HEK293 (cell line): ENCODE measurements around the gene AKT1.

Experiments
- CTCF ChIA-PET: fragments of 350-600 bp; formaldehyde crosslinking; extraction: SDS; loops from one replicate; lab custom pipeline; 2021; ENCODE audit warnings: antibody characterized with exemption; lab: Yijun Ruan, JAX
- POLR2A ChIA-PET: fragments of 300-600 bp; formaldehyde crosslinking; extraction: SDS; loops from one replicate; lab custom pipeline; 2020; ENCODE audit warnings: antibody characterized with exemption, inconsistent platforms; lab: Yijun Ruan, JAX
- H3K27ac ChIP-seq: fragments of 200-500 bp; sonication (Bioruptor generic); 2 replicates; pipeline ENCODE4 v1.5.1; 2014; ENCODE audit warnings: low read depth, low read length, control low read depth, inconsistent platforms; ENCODE audit errors: extremely low read depth
- H3K36me3 ChIP-seq, 2 experiments: fragments of 200-500 bp in 1 of 2; sonication (Bioruptor generic) in 1 of 2; 1 replicate in 1 of 2; 2 replicates in 1 of 2; pipeline ENCODE4 v1.5.1; 2014 to 2017; ENCODE audit warnings: inconsistent platforms in 2 of 2, low read length in 2 of 2; ENCODE audit not compliant: control insufficient read depth in 2 of 2, insufficient read depth in 1 of 2
- H3K4me1 ChIP-seq: fragments of 200-500 bp; sonication (Bioruptor generic); 2 replicates; pipeline ENCODE4 v1.5.1; 2014; ENCODE audit warnings: mild to moderate bottlenecking, low read length, inconsistent platforms; ENCODE audit not compliant: control insufficient read depth, insufficient read depth
- H3K4me3 ChIP-seq: 2 replicates; pipeline ENCODE4 v1.5.1; 2011; ENCODE audit warnings: low read depth, mild to moderate bottlenecking, control low read depth, low read length, moderate library complexity
- H3K9me3 ChIP-seq: fragments of 200-500 bp; sonication (Bioruptor generic); 2 replicates; pipeline ENCODE4 v1.5.1; 2014; ENCODE audit warnings: low read depth, low read length, inconsistent platforms; ENCODE audit not compliant: control insufficient read depth, insufficient read depth
- BCL11A ChIP-seq: fragments of 450-650 bp; formaldehyde crosslinking; IDR thresholded peaks from 2 replicates; pipeline ENCODE4 v1.5.1; 2016; ENCODE audit warnings: low read depth, missing biosample characterization, missing genetic modification characterization
- BCL11B ChIP-seq: fragments of 450-650 bp; formaldehyde crosslinking; IDR thresholded peaks from 2 replicates; pipeline ENCODE4 v1.5.1; 2016; ENCODE audit warnings: low read depth, missing biosample characterization, missing genetic modification characterization
- GLI4 ChIP-seq: fragments of 450-650 bp; formaldehyde crosslinking; IDR thresholded peaks from 2 replicates; pipeline ENCODE4 v1.5.1; 2016; ENCODE audit warnings: missing biosample characterization, missing genetic modification characterization
- HOXD13 ChIP-seq: sonication (generic); formaldehyde crosslinking; IDR thresholded peaks from 2 replicates; pipeline ENCODE4 v1.8.0; 2022; ENCODE audit warnings: missing genetic modification reagents, borderline replicate concordance
- KLF16 ChIP-seq: fragments of 450-650 bp; formaldehyde crosslinking; IDR thresholded peaks from 2 replicates; pipeline ENCODE4 v1.5.1; 2017; ENCODE audit warnings: missing biosample characterization, missing genetic modification characterization
- MEIS1 ChIP-seq: sonication (generic); formaldehyde crosslinking; IDR thresholded peaks from 2 replicates; pipeline ENCODE4 v1.8.1; 2022; ENCODE audit warnings: missing genetic modification reagents, mild to moderate bottlenecking, borderline replicate concordance
- RBAK ChIP-seq: fragments of 450-650 bp; formaldehyde crosslinking; IDR thresholded peaks from 2 replicates; pipeline ENCODE4 v1.5.1; 2016; ENCODE audit warnings: missing biosample characterization, missing genetic modification characterization
- SETDB1 ChIP-seq: IDR thresholded peaks from one replicate; pipeline ENCODE4 v1.6.1; 2017; ENCODE audit warnings: mild to moderate bottlenecking, low read length, moderate library complexity, mixed read lengths; ENCODE audit not compliant: insufficient read length
- SP2 ChIP-seq: fragments of 450-650 bp; formaldehyde crosslinking; IDR thresholded peaks from 2 replicates; pipeline ENCODE4 v1.5.1; 2016; ENCODE audit warnings: missing biosample characterization, missing genetic modification characterization
- ZBTB1 ChIP-seq: fragments of 450-650 bp; formaldehyde crosslinking; IDR thresholded peaks from 2 replicates; pipeline ENCODE4 v1.5.1; 2016; ENCODE audit warnings: missing biosample characterization, missing genetic modification characterization
- ZBTB17 ChIP-seq: fragments of 450-650 bp; formaldehyde crosslinking; IDR thresholded peaks from 2 replicates; pipeline ENCODE4 v1.5.1; 2016; ENCODE audit warnings: missing biosample characterization, missing genetic modification characterization
- ZFP37 ChIP-seq: fragments of 450-650 bp; formaldehyde crosslinking; IDR thresholded peaks from 2 replicates; pipeline ENCODE4 v1.5.1; 2016; ENCODE audit warnings: missing biosample characterization, missing genetic modification characterization
- ZNF114 ChIP-seq: fragments of 450-650 bp; formaldehyde crosslinking; IDR thresholded peaks from 2 replicates; pipeline ENCODE4 v1.5.0; 2017; ENCODE audit warnings: missing biosample characterization, missing genetic modification characterization
- ZNF138 ChIP-seq: fragments of 450-650 bp; formaldehyde crosslinking; IDR thresholded peaks from 2 replicates; pipeline ENCODE4 v1.5.1; 2016; ENCODE audit warnings: missing biosample characterization, missing genetic modification characterization, borderline replicate concordance
- ZNF175 ChIP-seq: fragments of 450-650 bp; formaldehyde crosslinking; IDR thresholded peaks from 2 replicates; pipeline ENCODE4 v1.5.1; 2016; ENCODE audit warnings: missing biosample characterization, missing genetic modification characterization
- ZNF184 ChIP-seq: fragments of 450-650 bp; IDR thresholded peaks from 2 replicates; pipeline ENCODE4 v1.5.1; 2018; ENCODE audit warnings: missing biosample characterization, mild to moderate bottlenecking, missing genetic modification characterization
- ZNF214 ChIP-seq: fragments of 450-650 bp; formaldehyde crosslinking; IDR thresholded peaks from 2 replicates; pipeline ENCODE4 v1.5.1; 2017; ENCODE audit warnings: missing biosample characterization, mild to moderate bottlenecking, missing genetic modification characterization, borderline replicate concordance
- ZNF23 ChIP-seq: fragments of 450-650 bp; formaldehyde crosslinking; IDR thresholded peaks from 2 replicates; pipeline ENCODE4 v1.5.1; 2016; ENCODE audit warnings: missing biosample characterization, missing genetic modification characterization, borderline replicate concordance
- ZNF239 ChIP-seq: fragments of 450-650 bp; formaldehyde crosslinking; IDR thresholded peaks from 2 replicates; pipeline ENCODE4 v1.5.1; 2016; ENCODE audit warnings: missing biosample characterization, missing genetic modification characterization
- ZNF292 ChIP-seq: fragments of 450-650 bp; formaldehyde crosslinking; IDR thresholded peaks from 2 replicates; pipeline ENCODE4 v1.5.1; 2016; ENCODE audit warnings: low read depth, missing biosample characterization, missing genetic modification characterization, borderline replicate concordance
- ZNF311 ChIP-seq: fragments of 450-650 bp; formaldehyde crosslinking; IDR thresholded peaks from 2 replicates; pipeline ENCODE4 v1.5.1; 2017; ENCODE audit warnings: missing biosample characterization, missing genetic modification characterization, borderline replicate concordance
- ZNF341 ChIP-seq: fragments of 450-650 bp; formaldehyde crosslinking; IDR thresholded peaks from 2 replicates; pipeline ENCODE4; 2016; ENCODE audit warnings: low read depth, missing biosample characterization, missing genetic modification characterization
- ZNF354C ChIP-seq: fragments of 450-650 bp; formaldehyde crosslinking; IDR thresholded peaks from 2 replicates; pipeline ENCODE4 v1.5.1; 2016; ENCODE audit warnings: missing biosample characterization, missing genetic modification characterization, low read depth, borderline replicate concordance
- ZNF366 ChIP-seq: fragments of 450-650 bp; formaldehyde crosslinking; conservative IDR thresholded peaks from 2 replicates; pipeline ENCODE4 v1.5.1; 2016; ENCODE audit warnings: missing biosample characterization, missing genetic modification characterization
- ZNF423 ChIP-seq: fragments of 450-650 bp; formaldehyde crosslinking; IDR thresholded peaks from 2 replicates; pipeline ENCODE4 v1.5.1; 2016; ENCODE audit warnings: missing biosample characterization, missing genetic modification characterization
- ZNF530 ChIP-seq: fragments of 450-650 bp; formaldehyde crosslinking; IDR thresholded peaks from 2 replicates; pipeline ENCODE4 v1.5.1; 2016; ENCODE audit warnings: low read depth, missing biosample characterization, missing genetic modification characterization
- ZNF623 ChIP-seq: fragments of 450-650 bp; formaldehyde crosslinking; IDR thresholded peaks from 2 replicates; pipeline ENCODE4 v1.5.1; 2016; ENCODE audit warnings: missing biosample characterization, missing genetic modification characterization
- ZNF670 ChIP-seq: fragments of 450-650 bp; formaldehyde crosslinking; IDR thresholded peaks from 2 replicates; pipeline ENCODE4 v1.5.1; 2016; ENCODE audit warnings: missing biosample characterization, missing genetic modification characterization, low read depth
- ZNF792 ChIP-seq: fragments of 450-650 bp; formaldehyde crosslinking; IDR thresholded peaks from 2 replicates; pipeline ENCODE4 v1.5.1; 2016; ENCODE audit warnings: missing biosample characterization, missing genetic modification characterization
- ZNF843 ChIP-seq: fragments of 450-650 bp; formaldehyde crosslinking; IDR thresholded peaks from 2 replicates; pipeline ENCODE4 v1.5.1; 2016; ENCODE audit warnings: missing biosample characterization, missing genetic modification characterization
- ZSCAN16 ChIP-seq: fragments of 450-650 bp; formaldehyde crosslinking; IDR thresholded peaks from 2 replicates; pipeline ENCODE4 v1.5.1; 2016; ENCODE audit warnings: missing biosample characterization, missing genetic modification characterization
- TF ChIP-seq, protein P1 (sequence below): fragments of 450-650 bp; formaldehyde crosslinking; IDR thresholded peaks from 2 replicates; pipeline ENCODE4 v1.5.1; 2016; ENCODE audit warnings: missing biosample characterization, missing genetic modification characterization, low read depth
- TF ChIP-seq, protein P2 (sequence below): fragments of 450-650 bp; formaldehyde crosslinking; IDR thresholded peaks from 2 replicates; pipeline ENCODE4 v1.5.0; 2017; ENCODE audit warnings: missing biosample characterization, missing genetic modification characterization, borderline replicate concordance
- TF ChIP-seq, protein P3 (sequence below): fragments of 450-650 bp; formaldehyde crosslinking; IDR thresholded peaks from 2 replicates; pipeline ENCODE4 v1.5.1; 2016; ENCODE audit warnings: missing biosample characterization, missing genetic modification characterization

Gene AKT1

DNA sequence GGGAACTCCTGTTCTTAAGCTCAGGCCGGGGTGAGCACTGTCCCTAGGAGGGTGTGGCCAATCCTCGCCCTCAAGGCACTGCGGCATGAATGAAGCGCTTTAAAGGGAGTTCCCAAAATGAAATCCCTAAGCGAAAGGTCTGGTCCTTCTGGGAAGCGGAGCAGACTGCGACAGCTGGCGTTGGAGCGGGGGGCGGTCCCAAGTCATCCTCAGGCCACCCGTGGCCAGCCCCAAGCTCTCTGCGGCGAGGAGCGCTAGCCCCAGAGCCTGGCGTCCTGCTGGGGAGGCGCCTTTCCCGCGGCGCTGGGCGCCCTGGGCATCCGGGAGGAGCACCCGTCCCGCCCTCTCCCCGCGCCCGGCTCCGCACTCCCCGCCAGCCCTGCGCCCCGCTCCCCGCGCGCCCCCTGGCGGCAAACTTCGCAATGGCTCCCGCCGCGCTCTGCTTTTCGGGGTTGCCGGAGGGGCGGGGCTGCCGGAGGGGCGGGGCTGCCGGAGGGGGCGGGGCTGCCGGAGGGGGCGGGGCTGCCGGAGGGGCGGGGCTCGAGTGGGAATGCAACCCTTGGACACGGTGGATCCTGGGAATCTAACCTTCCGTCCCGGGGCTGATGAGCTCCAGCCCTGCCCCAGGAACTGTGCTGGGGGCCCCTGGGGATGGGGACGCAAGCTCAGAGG lies 30.8 kb upstream of the AKT1 start:
- H3K27ac ChIP-seq: no peak overlapping the region
- H3K36me3 ChIP-seq: no peaks in the 10 kb centered on the region
- no peaks in the 10 kb centered on the region for H3K9me3 ChIP-seq
- POLR2A ChIA-PET: interaction anchor here (0.6 to 1.8 kb wide), 8 partner anchors 13 to 1056 kb away, joined by 3 to 13 read pairs (median 4); partner anchors contain the start of genes CEP170B, SIVA1 and ZBTB42
- CTCF ChIA-PET: interaction anchor here (0.5 to 3.5 kb wide), 23 partner anchors 18 to 209 kb away, joined by 3 to 57 read pairs (median 3); partner anchors contain the start of genes ADSS1, CEP170B and SIVA1
- H3K4me3 ChIP-seq: peak overlapping the region; percentile 49
- H3K4me1 ChIP-seq: peaks cover 6% of the 10 kb centered on the region
- TF ChIP-seq, protein P1, sequence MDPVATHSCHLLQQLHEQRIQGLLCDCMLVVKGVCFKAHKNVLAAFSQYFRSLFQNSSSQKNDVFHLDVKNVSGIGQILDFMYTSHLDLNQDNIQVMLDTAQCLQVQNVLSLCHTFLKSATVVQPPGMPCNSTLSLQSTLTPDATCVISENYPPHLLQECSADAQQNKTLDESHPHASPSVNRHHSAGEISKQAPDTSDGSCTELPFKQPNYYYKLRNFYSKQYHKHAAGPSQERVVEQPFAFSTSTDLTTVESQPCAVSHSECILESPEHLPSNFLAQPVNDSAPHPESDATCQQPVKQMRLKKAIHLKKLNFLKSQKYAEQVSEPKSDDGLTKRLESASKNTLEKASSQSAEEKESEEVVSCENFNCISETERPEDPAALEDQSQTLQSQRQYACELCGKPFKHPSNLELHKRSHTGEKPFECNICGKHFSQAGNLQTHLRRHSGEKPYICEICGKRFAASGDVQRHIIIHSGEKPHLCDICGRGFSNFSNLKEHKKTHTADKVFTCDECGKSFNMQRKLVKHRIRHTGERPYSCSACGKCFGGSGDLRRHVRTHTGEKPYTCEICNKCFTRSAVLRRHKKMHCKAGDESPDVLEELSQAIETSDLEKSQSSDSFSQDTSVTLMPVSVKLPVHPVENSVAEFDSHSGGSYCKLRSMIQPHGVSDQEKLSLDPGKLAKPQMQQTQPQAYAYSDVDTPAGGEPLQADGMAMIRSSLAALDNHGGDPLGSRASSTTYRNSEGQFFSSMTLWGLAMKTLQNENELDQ (tag by site-specific recombination): no peak
- peak; percentile 23; the same call in 1 of the 2 replicates for TF ChIP-seq ZNF341
- no peak for TF ChIP-seq ZNF138
- TF ChIP-seq ZNF623: no peak
- no peak for TF ChIP-seq ZNF792
- TF ChIP-seq ZBTB1 (tag by site-specific recombination): no peak
- TF ChIP-seq, protein P2, sequence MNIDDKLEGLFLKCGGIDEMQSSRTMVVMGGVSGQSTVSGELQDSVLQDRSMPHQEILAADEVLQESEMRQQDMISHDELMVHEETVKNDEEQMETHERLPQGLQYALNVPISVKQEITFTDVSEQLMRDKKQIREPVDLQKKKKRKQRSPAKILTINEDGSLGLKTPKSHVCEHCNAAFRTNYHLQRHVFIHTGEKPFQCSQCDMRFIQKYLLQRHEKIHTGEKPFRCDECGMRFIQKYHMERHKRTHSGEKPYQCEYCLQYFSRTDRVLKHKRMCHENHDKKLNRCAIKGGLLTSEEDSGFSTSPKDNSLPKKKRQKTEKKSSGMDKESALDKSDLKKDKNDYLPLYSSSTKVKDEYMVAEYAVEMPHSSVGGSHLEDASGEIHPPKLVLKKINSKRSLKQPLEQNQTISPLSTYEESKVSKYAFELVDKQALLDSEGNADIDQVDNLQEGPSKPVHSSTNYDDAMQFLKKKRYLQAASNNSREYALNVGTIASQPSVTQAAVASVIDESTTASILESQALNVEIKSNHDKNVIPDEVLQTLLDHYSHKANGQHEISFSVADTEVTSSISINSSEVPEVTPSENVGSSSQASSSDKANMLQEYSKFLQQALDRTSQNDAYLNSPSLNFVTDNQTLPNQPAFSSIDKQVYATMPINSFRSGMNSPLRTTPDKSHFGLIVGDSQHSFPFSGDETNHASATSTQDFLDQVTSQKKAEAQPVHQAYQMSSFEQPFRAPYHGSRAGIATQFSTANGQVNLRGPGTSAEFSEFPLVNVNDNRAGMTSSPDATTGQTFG (tag by site-specific recombination): no peak
- TF ChIP-seq ZNF175 (tag by site-specific recombination): no peak
- TF ChIP-seq ZNF843 (tag by site-specific recombination): no peak
- TF ChIP-seq ZNF354C (tag by site-specific recombination): no peak
- no peak for TF ChIP-seq BCL11A (tag by site-specific recombination)
- TF ChIP-seq GLI4: no peak
- no peak for TF ChIP-seq ZNF23 (tag by site-specific recombination)
- no peak for TF ChIP-seq RBAK (tag by site-specific recombination)
- TF ChIP-seq ZNF366: no peak
- TF ChIP-seq, protein P3, sequence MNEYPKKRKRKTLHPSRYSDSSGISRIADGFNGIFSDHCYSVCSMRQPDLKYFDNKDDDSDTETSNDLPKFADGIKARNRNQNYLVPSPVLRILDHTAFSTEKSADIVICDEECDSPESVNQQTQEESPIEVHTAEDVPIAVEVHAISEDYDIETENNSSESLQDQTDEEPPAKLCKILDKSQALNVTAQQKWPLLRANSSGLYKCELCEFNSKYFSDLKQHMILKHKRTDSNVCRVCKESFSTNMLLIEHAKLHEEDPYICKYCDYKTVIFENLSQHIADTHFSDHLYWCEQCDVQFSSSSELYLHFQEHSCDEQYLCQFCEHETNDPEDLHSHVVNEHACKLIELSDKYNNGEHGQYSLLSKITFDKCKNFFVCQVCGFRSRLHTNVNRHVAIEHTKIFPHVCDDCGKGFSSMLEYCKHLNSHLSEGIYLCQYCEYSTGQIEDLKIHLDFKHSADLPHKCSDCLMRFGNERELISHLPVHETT (tag by site-specific recombination): no peak
- TF ChIP-seq HOXD13: no peak
- TF ChIP-seq ZFP37 (tag by site-specific recombination): no peak
- TF ChIP-seq KLF16: peak; percentile 81; the same call in 1 of the 2 replicates
- no peak for TF ChIP-seq BCL11B (tag by site-specific recombination)
- no peak for TF ChIP-seq MEIS1 (CRISPR knock-in tag)
- TF ChIP-seq ZNF670 (tag by site-specific recombination): no peak
- no peak for TF ChIP-seq ZSCAN16 (tag by site-specific recombination)
- peak; percentile 89 for TF ChIP-seq ZNF423 (tag by site-specific recombination)
- TF ChIP-seq SETDB1: no peak
- no peak for TF ChIP-seq ZNF530 (tag by site-specific recombination)
- peak; percentile 68; the same call in 1 of the 2 replicates for TF ChIP-seq ZBTB17
- TF ChIP-seq ZNF214 (tag by site-specific recombination): no peak
- TF ChIP-seq ZNF184 (tag by site-specific recombination): 0 out of 2 replicates have a peak, but pooled peaks have one; percentile 13
- TF ChIP-seq ZNF114 (tag by site-specific recombination): no peak
- no peak for TF ChIP-seq ZNF292 (tag by site-specific recombination)
- no peak for TF ChIP-seq ZNF311 (tag by site-specific recombination)
- TF ChIP-seq SP2: peak; percentile 43
- no peak for TF ChIP-seq ZNF239 (tag by site-specific recombination)
